Spleen (tissue), 11 donors: ENCODE data around the gene USP4. TPM values are rescaled to one million over a fixed set of nuclear protein-coding genes. Genes with fewer than 3 reads are reported as not detected.
"Not testable (repeated sequence)": the region's sequence is repeated elsewhere in the genome, so short reads cannot be mapped to it uniquely, and the experiment has no call there.

ENCODE experiments used
- DNase-seq: peaks from one replicate; pipeline ENCODE4 v3.0.0-alpha.2; 2020
- H3K27ac ChIP-seq, 8 donors: fragments of 200-600 bp; sonication (generic) in 7 of 8; 1 replicate in 4 of 8; 2 replicates in 4 of 8; pipeline versions ENCODE4 v1.5.0 to v1.8.0; 2016 to 2021; ENCODE audit warnings: inconsistent platforms in 4 of 8, mild to moderate bottlenecking in 4 of 8, moderate library complexity in 1 of 8
- H3K27me3 ChIP-seq, 7 donors: fragments of 200-600 bp; sonication (generic) in 6 of 7; replicated peaks in 1 of 7; 1 replicate in 4 of 7; 2 replicates in 3 of 7; pipeline versions ENCODE4 v1.5.0 to v1.8.0; 2016 to 2021; ENCODE audit warnings: inconsistent platforms in 3 of 7, mild to moderate bottlenecking in 1 of 7
- H3K36me3 ChIP-seq, 6 donors: fragments of 200-600 bp; sonication (generic) in 5 of 6; 1 replicate in 4 of 6; 2 replicates in 2 of 6; pipeline versions ENCODE4 v1.5.0 to v1.8.0; 2016 to 2021; ENCODE audit warnings: inconsistent platforms in 2 of 6
- H3K4me1 ChIP-seq, 6 donors: fragments of 200-600 bp; sonication (generic) in 5 of 6; 1 replicate in 3 of 6; 2 replicates in 3 of 6; pipeline versions ENCODE4 v1.5.0 to v1.8.0; 2016 to 2021; ENCODE audit warnings: inconsistent platforms in 3 of 6
- H3K4me3 ChIP-seq, 8 donors: fragments of 200-600 bp; sonication (generic) in 7 of 8; 1 replicate in 4 of 8; 2 replicates in 4 of 8; pipeline versions ENCODE4 v1.5.0 to v1.8.0; 2016 to 2021; ENCODE audit warnings: inconsistent platforms in 4 of 8, mild to moderate bottlenecking in 4 of 8, moderate library complexity in 2 of 8
- H3K9me3 ChIP-seq, 8 donors: fragments of 200-600 bp; sonication (generic) in 7 of 8; 1 replicate in 4 of 8; 2 replicates in 4 of 8; pipeline versions ENCODE4 v1.5.0 to v1.8.0; 2016 to 2021; ENCODE audit warnings: inconsistent platforms in 4 of 8
- POLR2A ChIP-seq, 3 donors: fragments of 450-650 bp; IDR thresholded peaks; one replicate each; pipeline ENCODE4 v1.5.1; 2017; ENCODE audit warnings: antibody characterized with exemption in 3 of 3, mild to moderate bottlenecking in 1 of 3
- POLR2AphosphoS5 ChIP-seq, 3 donors: sonication (generic); formaldehyde crosslinking; IDR thresholded peaks; one replicate each; pipeline ENCODE4 v1.5.1; 2017; ENCODE audit warnings: antibody characterized with exemption in 3 of 3
- WGBS, 5 donors: extraction: QIAGEN DNeasy Blood & Tissue Kit in 3 of 5; methylation state at CpG; one replicate each; pipeline versions ENCODE4 v1.1.5 to v1.1.7; 2013 to 2018; 5-methylcytosine and 5-hydroxymethylcytosine counted together
- intact Hi-C: fragments of 100-400 bp; cut with DNase I; formaldehyde crosslinking; loops from one replicate; pipeline ENCODE4 v1.15.0; 2023; ENCODE audit warnings: low total_unique reads
- polyA plus RNA-seq, 3 donors: library from polyadenylated mRNA; stranded (reverse); fragments of 200-250 nt; gene quantifications; one replicate each; pipeline ENCODE4 v1.2.1, GENCODE V29; 2013
- total RNA-seq, 7 donors: library from RNA; depleted of rRNA in 3 of 7; stranded (reverse); fragments of >200 nt in 3 of 7; fragmentation: NEBNext Ultra II Directional in 4 of 7; extraction: Animal tissue kit (Norgen Biotek cat#: 25700) in 4 of 7; gene quantifications; one replicate each; pipeline versions ENCODE4 v1.1.0 to v1.2.1, GENCODE V29; 2016 to 2021
- TF ChIP-seq, protein P1 (sequence below), 11 experiments: fragments of 200-600 bp in 7 of 11; fragments of 450-650 bp in 4 of 11; sonication (generic) in 4 of 11; IDR thresholded peaks in 8 of 11; conservative IDR thresholded peaks in 3 of 11; 1 replicate in 7 of 11; 2 replicates in 4 of 11; pipeline versions ENCODE4 v1.4.0 to v1.8.0; 2016 to 2021; ENCODE audit warnings: antibody characterized with exemption in 11 of 11, inconsistent platforms in 4 of 11, mild to moderate bottlenecking in 1 of 11
- donor health status: healthy with polysubstance abuse.
- donor health status: DM: no; HTN: no; CAD: no; lungs with moderate emphysema.
- donor health status: DM: no; HTN: no; CAD: no.
- donor health status: Bipolar disorder and iron deficiency.
- donor health status: healthy.
- donor health status: DM: no; HTN: no; CAD: no.
- donor health status: DM: yes; HTN: yes; CAD: no.

Gene USP4
- total and polyA plus RNA-seq, 10 donors = 28.1 to 107 (median 59.8) TPM

DNA sequence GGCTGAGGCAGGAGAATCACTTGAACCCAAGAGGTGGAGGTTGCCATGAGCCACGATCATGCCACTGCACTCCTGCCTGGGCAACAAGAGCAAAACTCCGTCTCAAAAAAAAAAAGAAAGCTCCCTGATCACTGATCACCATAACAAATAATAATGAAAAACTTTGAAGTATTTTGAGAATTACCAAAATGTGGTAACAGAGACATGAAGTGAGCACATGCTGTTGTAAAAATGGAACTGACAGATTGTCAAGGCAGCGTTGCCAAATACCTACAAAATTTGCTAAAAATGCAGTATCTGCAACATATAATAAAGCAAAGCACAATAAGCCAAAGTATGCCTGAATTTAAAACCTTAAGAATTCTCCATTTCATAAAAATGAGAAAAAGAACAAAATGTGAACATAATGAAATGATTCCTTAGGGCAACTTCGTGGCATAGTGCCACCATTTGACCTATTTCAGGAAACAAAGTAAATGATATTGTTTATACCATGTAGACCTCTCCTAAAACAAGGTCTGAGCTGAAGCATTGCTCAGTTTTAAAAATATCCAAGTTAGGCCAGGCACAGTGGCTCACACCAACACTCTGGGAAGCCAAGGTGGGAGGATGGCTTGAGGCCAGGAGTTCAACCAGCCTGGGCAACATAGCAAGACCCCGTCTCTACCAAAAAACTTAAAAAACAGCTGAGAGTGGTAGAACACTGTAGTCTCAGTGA is 5.8 kb downstream of the USP4 start:
- Histone ChIP-seq H3K36me3 (peaks cover 3 to 91% (median 77%) of the 10 kb centered on the region in 6 donors), H3K27me3 (no peaks in the 10 kb centered on the region), H3K4me1 (peaks cover 13 to 78% (median 40%) of the 10 kb centered on the region in 6 donors), H3K4me3 (no peak overlapping the region), H3K9me3 (no peaks in the 10 kb centered on the region), H3K27ac (peak overlapping the region in 4 of 8 donors; percentile 65 to 81 (median 68))
- intact Hi-C loops = loop anchor here (10.0 kb wide), 1 partner anchor 111 kb away; no protein-coding TSS in a partner anchor
- DNase-seq = no peak
- 86 to 95% (median 92%) methylated on average over 5 of the region's 5 CpGs for WGBS, 5 donors
- no peak for TF ChIP-seq POLR2AphosphoS5 (IDR thresholded peaks at IDR 0.05)
- TF ChIP-seq, protein P1, sequence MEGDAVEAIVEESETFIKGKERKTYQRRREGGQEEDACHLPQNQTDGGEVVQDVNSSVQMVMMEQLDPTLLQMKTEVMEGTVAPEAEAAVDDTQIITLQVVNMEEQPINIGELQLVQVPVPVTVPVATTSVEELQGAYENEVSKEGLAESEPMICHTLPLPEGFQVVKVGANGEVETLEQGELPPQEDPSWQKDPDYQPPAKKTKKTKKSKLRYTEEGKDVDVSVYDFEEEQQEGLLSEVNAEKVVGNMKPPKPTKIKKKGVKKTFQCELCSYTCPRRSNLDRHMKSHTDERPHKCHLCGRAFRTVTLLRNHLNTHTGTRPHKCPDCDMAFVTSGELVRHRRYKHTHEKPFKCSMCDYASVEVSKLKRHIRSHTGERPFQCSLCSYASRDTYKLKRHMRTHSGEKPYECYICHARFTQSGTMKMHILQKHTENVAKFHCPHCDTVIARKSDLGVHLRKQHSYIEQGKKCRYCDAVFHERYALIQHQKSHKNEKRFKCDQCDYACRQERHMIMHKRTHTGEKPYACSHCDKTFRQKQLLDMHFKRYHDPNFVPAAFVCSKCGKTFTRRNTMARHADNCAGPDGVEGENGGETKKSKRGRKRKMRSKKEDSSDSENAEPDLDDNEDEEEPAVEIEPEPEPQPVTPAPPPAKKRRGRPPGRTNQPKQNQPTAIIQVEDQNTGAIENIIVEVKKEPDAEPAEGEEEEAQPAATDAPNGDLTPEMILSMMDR (IDR thresholded peaks at IDR 0.05 in 8 of 11, conservative IDR thresholded peaks at IDR 0.05 in 3 of 11) = no peak
- TF ChIP-seq POLR2A (IDR thresholded peaks at IDR 0.05) = no peak

DNA sequence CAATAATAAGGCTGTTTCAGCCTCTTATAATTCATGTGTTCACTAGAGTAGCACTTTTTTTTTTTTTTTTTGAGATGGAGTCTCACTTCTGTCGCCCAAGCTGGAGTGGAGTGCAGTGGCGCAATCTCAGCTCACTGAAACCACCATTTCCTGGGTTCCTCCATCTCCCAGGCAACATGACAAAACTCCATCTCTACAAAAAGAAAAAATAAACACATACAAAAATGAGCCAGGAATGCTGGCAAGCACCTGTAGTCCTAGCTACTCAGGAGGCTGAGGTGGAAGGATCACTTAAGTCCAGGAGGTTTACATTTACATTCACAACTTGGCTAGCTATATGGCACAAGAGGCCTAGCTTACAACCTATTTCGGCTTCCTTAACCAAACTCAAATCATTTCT is 6.8 kb downstream of the USP4 start:
- H3K27ac ChIP-seq = peak overlapping the region in 7 of 8 donors; percentile 40 to 81 (median 65)
- H3K27me3 ChIP-seq = no peaks in the 10 kb centered on the region
- TF ChIP-seq POLR2A (IDR thresholded peaks at IDR 0.05) (no peak), POLR2AphosphoS5 (IDR thresholded peaks at IDR 0.05) (no peak)
- TF ChIP-seq, protein P1 (IDR thresholded peaks at IDR 0.05 in 8 of 11, conservative IDR thresholded peaks at IDR 0.05 in 3 of 11) = no peak
- peaks cover 5 to 69% (median 32%) of the 10 kb centered on the region in 6 donors for H3K4me1 ChIP-seq
- intact Hi-C loops = loop anchor here (10.0 kb wide), 1 partner anchor 112 kb away; no protein-coding TSS in a partner anchor
- peaks cover 3 to 100% (median 87%) of the 10 kb centered on the region in 6 donors for H3K36me3 ChIP-seq
- peak; percentile 78 for DNase-seq
- no peaks in the 10 kb centered on the region for H3K9me3 ChIP-seq
- 60 to 67% (median 66%) methylated on average over 3 of the region's 3 CpGs for WGBS, 5 donors
- peak overlapping the region in 1 of 8 donors; percentile 19 for H3K4me3 ChIP-seq

DNA sequence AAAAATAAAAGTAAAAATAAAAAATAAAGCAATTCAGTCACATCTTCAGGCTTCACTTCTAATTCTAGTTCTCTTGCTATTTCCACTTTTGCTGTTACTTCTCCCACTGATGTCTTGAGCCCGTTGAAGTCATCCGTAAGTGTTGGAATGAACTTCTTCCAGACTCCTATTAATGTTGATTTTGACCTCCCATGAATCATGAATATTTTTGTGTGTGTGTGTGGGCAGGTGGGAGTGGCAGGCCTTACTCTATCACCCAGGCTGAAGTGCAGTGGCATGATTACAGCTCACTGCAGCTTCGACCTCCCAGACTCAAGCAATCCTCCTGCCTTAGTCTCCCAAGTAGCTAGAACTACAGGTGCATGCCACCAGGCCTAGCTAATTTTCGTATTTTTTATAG is 10.7 kb downstream of the USP4 start:
- Histone ChIP-seq H3K27ac (no peak overlapping the region), H3K4me1 (peaks cover 0 to 33% (median 13%) of the 10 kb centered on the region in 6 donors), H3K4me3 (no peak overlapping the region), H3K27me3 (no peaks in the 10 kb centered on the region), H3K36me3 (peaks cover 14 to 100% (median 97%) of the 10 kb centered on the region in 6 donors), H3K9me3 (no peaks in the 10 kb centered on the region)
- WGBS, 5 donors = 91 to 97% (median 94%) methylated on average over 4 of the region's 4 CpGs
- intact Hi-C loops = no loop called here
- no peak for TF ChIP-seq POLR2A (IDR thresholded peaks at IDR 0.05)
- TF ChIP-seq POLR2AphosphoS5 (IDR thresholded peaks at IDR 0.05) = no peak
- TF ChIP-seq, protein P1 (IDR thresholded peaks at IDR 0.05 in 8 of 11, conservative IDR thresholded peaks at IDR 0.05 in 3 of 11) = no peak
- DNase-seq = no peak

DNA sequence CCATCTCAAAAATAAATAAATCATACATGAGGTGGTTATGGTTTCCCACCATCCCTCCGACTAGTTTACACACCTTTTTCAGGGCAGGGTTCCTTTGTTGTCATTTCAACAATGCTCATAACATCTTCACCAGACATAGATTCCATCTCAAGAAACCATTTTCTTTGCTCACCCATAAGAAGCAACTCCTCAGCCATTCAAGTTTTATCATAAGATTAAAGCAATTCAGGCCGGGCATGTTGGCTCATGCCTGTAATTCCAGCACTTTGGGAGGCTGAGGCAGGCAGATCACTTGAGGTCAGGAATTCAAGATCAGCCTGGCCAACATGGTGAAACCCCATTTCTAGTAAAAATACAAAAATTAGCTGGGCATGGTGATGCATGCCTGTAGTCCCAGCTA is 11.5 kb downstream of the USP4 start:
- Histone ChIP-seq H3K36me3 (peaks cover 14 to 100% (median 97%) of the 10 kb centered on the region in 6 donors), H3K4me1 (peaks cover 0 to 24% (median 8%) of the 10 kb centered on the region in 6 donors)
- H3K27me3 ChIP-seq, intact Hi-C loops, H3K4me3 ChIP-seq, H3K9me3 ChIP-seq, DNase-seq, H3K27ac ChIP-seq: not testable (repeated sequence)
- WGBS, 5 donors = 92 to 97% (median 94%) methylated on average over 2 of the region's 2 CpGs
